NCI-H2107 (cell line): ENCODE data around the gene AMDHD1.

Source experiments
- DNase-seq: peaks from one replicate; lab custom pipeline; 2025; lab: John Stamatoyannopoulos, UW

Gene AMDHD1

GRCh38 chr12:95996034-95996658 is 53.0 kb downstream of the AMDHD1 start, which contains the start of gene HAL:
TSS of gene HAL (minus strand) at chr12:95996344. CDS start at chr12:95995910, 434 bp downstream.
- DNase-seq: no peak

GRCh38 chr12:95997276-95997675 is 54.1 kb downstream of the AMDHD1 start:
- no peak for DNase-seq

- DNase-seq: no peak
Observed at GRCh38 chr12:95997911-95998510, 54.9 kb downstream of the AMDHD1 start.

- DNase-seq: peak; percentile 43
Observed at GRCh38 chr12:95998611-95999286, 55.6 kb downstream of the AMDHD1 start.

- no peak for DNase-seq
Observed at GRCh38 chr12:95999484-95999883, 56.4 kb downstream of the AMDHD1 start.

- no peak for DNase-seq
Observed at GRCh38 chr12:96000858-96001257, 57.7 kb downstream of the AMDHD1 start.

- no peak for DNase-seq
Observed at GRCh38 chr12:96006727-96007126, 63.6 kb downstream of the AMDHD1 start.

GRCh38 chr12:96007729-96008128 is 64.6 kb downstream of the AMDHD1 start:
- no peak for DNase-seq

GRCh38 chr12:96014943-96015599 is 71.9 kb downstream of the AMDHD1 start:
- DNase-seq: no peak

GRCh38 chr12:96015672-96016071 is 72.5 kb downstream of the AMDHD1 start:
- no peak for DNase-seq
